Peyer's patch (tissue), 4 donors: ENCODE measurements around the gene NRROS. TPM values are rescaled to one million over a fixed set of nuclear protein-coding genes. Genes with fewer than 3 reads are reported as not detected.

Source experiments
- DNase-seq, 3 donors: peaks; one replicate each; pipeline ENCODE4 v3.0.0-alpha.2; 2017 to 2019
- H3K27ac ChIP-seq, 4 donors: fragments of 200-600 bp; sonication (generic); one replicate each; pipeline ENCODE4 v1.5.1; 2016 to 2019
- H3K27me3 ChIP-seq, 2 donors: fragments of 200-600 bp; sonication (generic); one replicate each; pipeline ENCODE4 v1.5.1; 2019
- H3K36me3 ChIP-seq, 3 donors: fragments of 200-600 bp; sonication (generic); one replicate each; pipeline ENCODE4 v1.5.1; 2016 to 2019
- H3K4me1 ChIP-seq, 4 donors: fragments of 200-600 bp; sonication (generic); one replicate each; pipeline ENCODE4 v1.5.1; 2016 to 2019
- H3K4me3 ChIP-seq, 4 donors: fragments of 200-600 bp; sonication (generic); 1 replicate in 3 of 4; 2 replicates in 1 of 4; pipeline ENCODE4 v1.5.1; 2016 to 2019; ENCODE audit warnings: mild to moderate bottlenecking in 1 of 4
- H3K9me3 ChIP-seq, 4 donors: fragments of 200-600 bp; sonication (generic); one replicate each; pipeline ENCODE4 v1.5.1; 2016 to 2019; ENCODE audit warnings: mild to moderate bottlenecking in 1 of 4
- CTCF ChIP-seq, 6 experiments: fragments of 450-650 bp in 4 of 6; fragments of 200-600 bp in 2 of 6; sonication (generic) in 1 of 6; IDR thresholded peaks; one replicate each; pipeline ENCODE4 v1.5.1; 2017 to 2019; ENCODE audit warnings: antibody characterized with exemption in 6 of 6, mild to moderate bottlenecking in 3 of 6, moderate library complexity in 1 of 6
- POLR2A ChIP-seq, 2 donors: fragments of 450-650 bp; IDR thresholded peaks; one replicate each; pipeline ENCODE4 v1.5.1; 2017; ENCODE audit warnings: antibody characterized with exemption in 2 of 2, mild to moderate bottlenecking in 2 of 2, moderate library complexity in 2 of 2
- total RNA-seq, 4 donors: library from RNA; depleted of rRNA; stranded (reverse); fragments of >200 nt; gene quantifications; one replicate each; pipeline ENCODE4 v1.1.0, GENCODE V29; 2016

Gene NRROS
- total RNA-seq, 4 donors from 2014 or later = 0.70 to 10.7 (median 2.8) TPM

GRCh38 chr3:196659901-196660351 lies 20.4 kb downstream of the NRROS start:
- TF ChIP-seq CTCF (IDR thresholded peaks at IDR 0.05) = no peak
- TF ChIP-seq POLR2A (IDR thresholded peaks at IDR 0.05) = no peak
- no peak overlapping the region for H3K4me3 ChIP-seq
- H3K9me3 ChIP-seq = no peaks in the 10 kb centered on the region
- H3K36me3 ChIP-seq = peaks cover 0 to 6% (median 0%) of the 10 kb centered on the region in 3 donors
- no peaks in the 10 kb centered on the region for H3K27me3 ChIP-seq
- DNase-seq = no peak
- no peak overlapping the region for H3K27ac ChIP-seq
- H3K4me1 ChIP-seq = no peaks in the 10 kb centered on the region

- Histone ChIP-seq H3K27me3 (no peaks in the 10 kb centered on the region), H3K27ac (no peak overlapping the region), H3K36me3 (peaks cover 0 to 3% (median 0%) of the 10 kb centered on the region in 3 donors), H3K4me3 (no peak overlapping the region), H3K9me3 (no peaks in the 10 kb centered on the region), H3K4me1 (no peaks in the 10 kb centered on the region)
- DNase-seq = no peak
- TF ChIP-seq CTCF (IDR thresholded peaks at IDR 0.05) (no peak), POLR2A (IDR thresholded peaks at IDR 0.05) (no peak)
Measured at GRCh38 chr3:196660381-196661166, 21.1 kb downstream of the NRROS start.

GRCh38 chr3:196661400-196661799 lies 21.9 kb downstream of the NRROS start:
- Histone ChIP-seq H3K36me3 (no peaks in the 10 kb centered on the region), H3K4me1 (no peaks in the 10 kb centered on the region), H3K4me3 (no peak overlapping the region), H3K9me3 (no peaks in the 10 kb centered on the region), H3K27ac (no peak overlapping the region), H3K27me3 (no peaks in the 10 kb centered on the region)
- TF ChIP-seq POLR2A (IDR thresholded peaks at IDR 0.05) (no peak), CTCF (IDR thresholded peaks at IDR 0.05) (no peak)
- DNase-seq = no peak

GRCh38 chr3:196662033-196662432 lies 22.5 kb downstream of the NRROS start:
- Histone ChIP-seq H3K9me3 (no peaks in the 10 kb centered on the region), H3K27ac (no peak overlapping the region), H3K4me1 (no peaks in the 10 kb centered on the region), H3K36me3 (no peaks in the 10 kb centered on the region), H3K27me3 (no peaks in the 10 kb centered on the region), H3K4me3 (no peak overlapping the region)
- TF ChIP-seq CTCF (IDR thresholded peaks at IDR 0.05) (no peak), POLR2A (IDR thresholded peaks at IDR 0.05) (no peak)
- DNase-seq = no peak

GRCh38 chr3:196662711-196663571 lies 23.4 kb downstream of the NRROS start:
- DNase-seq = no peak
- H3K36me3 ChIP-seq = no peaks in the 10 kb centered on the region
- H3K4me1 ChIP-seq = no peaks in the 10 kb centered on the region
- H3K9me3 ChIP-seq = no peaks in the 10 kb centered on the region
- no peak overlapping the region for H3K27ac ChIP-seq
- no peak overlapping the region for H3K4me3 ChIP-seq
- TF ChIP-seq POLR2A (IDR thresholded peaks at IDR 0.05) (no peak), CTCF (IDR thresholded peaks at IDR 0.05) (no peak)
- H3K27me3 ChIP-seq = no peaks in the 10 kb centered on the region
